SK-N-SH treated with all-trans-retinoic acid at 6 μM for 48 hours (cell line): ENCODE data around the gene NID1.

Source experiments
- ZNF70 ChIP-seq: fragments of 450-650 bp; formaldehyde crosslinking; IDR thresholded peaks from 2 replicates; pipeline ENCODE4 v1.5.0; 2020; ENCODE audit warnings: mild to moderate bottlenecking, moderate library complexity
- TF ChIP-seq, protein P1 (sequence below): fragments of 250-450 bp; sonication (Bioruptor Pico); IDR thresholded peaks from 2 replicates; pipeline ENCODE4 v1.5.0; 2020; ENCODE audit warnings: mild to moderate bottlenecking, moderate library complexity
- TF ChIP-seq, protein P2 (sequence below): fragments of 250-450 bp; sonication (Bioruptor Pico); IDR thresholded peaks from 2 replicates; pipeline ENCODE4 v1.8.0; 2021; ENCODE audit warnings: low read depth, mild to moderate bottlenecking, moderate library complexity, borderline replicate concordance

DNA sequence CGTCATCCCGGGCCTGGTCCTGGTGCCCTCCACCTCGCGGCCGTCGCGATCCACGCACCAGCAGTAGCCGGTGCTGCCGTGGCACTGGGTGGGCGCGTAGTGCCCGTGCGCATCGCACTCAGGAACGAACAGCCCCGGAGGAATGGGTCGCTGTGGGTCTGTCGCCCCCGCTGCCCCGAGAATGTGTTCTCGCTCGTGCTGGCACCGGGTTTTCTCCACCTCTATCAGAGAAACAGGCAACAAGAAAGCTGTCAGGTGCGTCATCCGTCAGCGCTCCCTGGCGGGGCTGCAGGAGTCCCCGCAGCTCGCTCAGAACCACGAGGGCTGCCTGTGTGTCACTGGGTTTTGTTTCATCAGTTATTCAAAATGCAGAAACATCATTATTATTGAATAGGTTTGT, 71.2 kb downstream of the NID1 start:
- TF ChIP-seq, protein P1, sequence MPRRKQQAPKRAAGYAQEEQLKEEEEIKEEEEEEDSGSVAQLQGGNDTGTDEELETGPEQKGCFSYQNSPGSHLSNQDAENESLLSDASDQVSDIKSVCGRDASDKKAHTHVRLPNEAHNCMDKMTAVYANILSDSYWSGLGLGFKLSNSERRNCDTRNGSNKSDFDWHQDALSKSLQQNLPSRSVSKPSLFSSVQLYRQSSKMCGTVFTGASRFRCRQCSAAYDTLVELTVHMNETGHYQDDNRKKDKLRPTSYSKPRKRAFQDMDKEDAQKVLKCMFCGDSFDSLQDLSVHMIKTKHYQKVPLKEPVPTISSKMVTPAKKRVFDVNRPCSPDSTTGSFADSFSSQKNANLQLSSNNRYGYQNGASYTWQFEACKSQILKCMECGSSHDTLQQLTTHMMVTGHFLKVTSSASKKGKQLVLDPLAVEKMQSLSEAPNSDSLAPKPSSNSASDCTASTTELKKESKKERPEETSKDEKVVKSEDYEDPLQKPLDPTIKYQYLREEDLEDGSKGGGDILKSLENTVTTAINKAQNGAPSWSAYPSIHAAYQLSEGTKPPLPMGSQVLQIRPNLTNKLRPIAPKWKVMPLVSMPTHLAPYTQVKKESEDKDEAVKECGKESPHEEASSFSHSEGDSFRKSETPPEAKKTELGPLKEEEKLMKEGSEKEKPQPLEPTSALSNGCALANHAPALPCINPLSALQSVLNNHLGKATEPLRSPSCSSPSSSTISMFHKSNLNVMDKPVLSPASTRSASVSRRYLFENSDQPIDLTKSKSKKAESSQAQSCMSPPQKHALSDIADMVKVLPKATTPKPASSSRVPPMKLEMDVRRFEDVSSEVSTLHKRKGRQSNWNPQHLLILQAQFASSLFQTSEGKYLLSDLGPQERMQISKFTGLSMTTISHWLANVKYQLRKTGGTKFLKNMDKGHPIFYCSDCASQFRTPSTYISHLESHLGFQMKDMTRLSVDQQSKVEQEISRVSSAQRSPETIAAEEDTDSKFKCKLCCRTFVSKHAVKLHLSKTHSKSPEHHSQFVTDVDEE (CRISPR knock-in tag) = no peak
- TF ChIP-seq, protein P2, sequence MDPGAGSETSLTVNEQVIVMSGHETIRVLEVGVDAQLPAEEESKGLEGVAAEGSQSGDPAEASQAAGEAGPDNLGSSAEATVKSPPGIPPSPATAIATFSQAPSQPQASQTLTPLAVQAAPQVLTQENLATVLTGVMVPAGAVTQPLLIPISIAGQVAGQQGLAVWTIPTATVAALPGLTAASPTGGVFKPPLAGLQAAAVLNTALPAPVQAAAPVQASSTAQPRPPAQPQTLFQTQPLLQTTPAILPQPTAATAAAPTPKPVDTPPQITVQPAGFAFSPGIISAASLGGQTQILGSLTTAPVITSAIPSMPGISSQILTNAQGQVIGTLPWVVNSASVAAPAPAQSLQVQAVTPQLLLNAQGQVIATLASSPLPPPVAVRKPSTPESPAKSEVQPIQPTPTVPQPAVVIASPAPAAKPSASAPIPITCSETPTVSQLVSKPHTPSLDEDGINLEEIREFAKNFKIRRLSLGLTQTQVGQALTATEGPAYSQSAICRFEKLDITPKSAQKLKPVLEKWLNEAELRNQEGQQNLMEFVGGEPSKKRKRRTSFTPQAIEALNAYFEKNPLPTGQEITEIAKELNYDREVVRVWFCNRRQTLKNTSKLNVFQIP (CRISPR knock-in tag) = no peak
- no peak for TF ChIP-seq ZNF70
